Right lobe of liver (tissue), 4 donors: Measurements from ENCODE around the gene SLFN13.

Experiments used
- POLR2A ChIP-seq: fragments of 450-650 bp; IDR thresholded peaks from one replicate; pipeline ENCODE4 v1.6.1; 2017; ENCODE audit warnings: antibody characterized with exemption, mild to moderate bottlenecking
- TF ChIP-seq, protein P1 (sequence below), 4 donors: fragments of 200-600 bp in 3 of 4; fragments of 450-650 bp in 1 of 4; IDR thresholded peaks; one replicate each; pipeline versions ENCODE4 v1.5.1 to v1.8.0; 2016 to 2022; ENCODE audit warnings: antibody characterized with exemption in 4 of 4, mild to moderate bottlenecking in 2 of 4
- donor health status: DM: no; HTN: no; CAD: no.
- donor health status: DM: no; HTN: no; CAD: no.
- donor health status: DM: no; HTN: yes; CAD: no.

DNA sequence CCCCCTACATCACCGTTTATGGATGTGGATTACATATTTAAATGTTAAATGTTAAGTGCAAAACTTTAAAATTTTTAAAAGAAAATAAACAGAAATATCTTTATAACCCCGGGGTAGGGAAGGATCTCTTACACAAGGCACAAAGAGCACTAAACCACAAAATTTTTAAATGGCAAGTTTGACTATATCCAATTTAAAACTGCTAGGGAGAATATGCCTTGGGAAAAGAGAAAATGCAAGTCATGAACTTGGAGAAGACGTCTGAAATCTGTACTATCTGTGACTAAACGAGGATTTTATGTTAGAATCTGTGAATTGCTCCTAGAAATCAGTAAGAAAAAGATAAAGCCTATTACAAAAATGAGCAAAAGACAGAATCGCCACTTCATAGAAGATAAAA is 28.7 kb upstream of the SLFN13 start:
- TF ChIP-seq, protein P1, sequence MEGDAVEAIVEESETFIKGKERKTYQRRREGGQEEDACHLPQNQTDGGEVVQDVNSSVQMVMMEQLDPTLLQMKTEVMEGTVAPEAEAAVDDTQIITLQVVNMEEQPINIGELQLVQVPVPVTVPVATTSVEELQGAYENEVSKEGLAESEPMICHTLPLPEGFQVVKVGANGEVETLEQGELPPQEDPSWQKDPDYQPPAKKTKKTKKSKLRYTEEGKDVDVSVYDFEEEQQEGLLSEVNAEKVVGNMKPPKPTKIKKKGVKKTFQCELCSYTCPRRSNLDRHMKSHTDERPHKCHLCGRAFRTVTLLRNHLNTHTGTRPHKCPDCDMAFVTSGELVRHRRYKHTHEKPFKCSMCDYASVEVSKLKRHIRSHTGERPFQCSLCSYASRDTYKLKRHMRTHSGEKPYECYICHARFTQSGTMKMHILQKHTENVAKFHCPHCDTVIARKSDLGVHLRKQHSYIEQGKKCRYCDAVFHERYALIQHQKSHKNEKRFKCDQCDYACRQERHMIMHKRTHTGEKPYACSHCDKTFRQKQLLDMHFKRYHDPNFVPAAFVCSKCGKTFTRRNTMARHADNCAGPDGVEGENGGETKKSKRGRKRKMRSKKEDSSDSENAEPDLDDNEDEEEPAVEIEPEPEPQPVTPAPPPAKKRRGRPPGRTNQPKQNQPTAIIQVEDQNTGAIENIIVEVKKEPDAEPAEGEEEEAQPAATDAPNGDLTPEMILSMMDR (IDR thresholded peaks at IDR 0.05), result no peak
- no peak for TF ChIP-seq POLR2A
